ENCODE data around the gene ACBD6. TPM values are rescaled to one million over a fixed set of nuclear protein-coding genes. Genes with fewer than 3 reads are reported as not detected.
"Not testable (repeated sequence)": the region's sequence is repeated elsewhere in the genome, so short reads cannot be mapped to it uniquely, and the experiment has no call there.

Gene ACBD6
- total RNA-seq, 1 experiment from 2014 or later = 74.0 TPM

DNA sequence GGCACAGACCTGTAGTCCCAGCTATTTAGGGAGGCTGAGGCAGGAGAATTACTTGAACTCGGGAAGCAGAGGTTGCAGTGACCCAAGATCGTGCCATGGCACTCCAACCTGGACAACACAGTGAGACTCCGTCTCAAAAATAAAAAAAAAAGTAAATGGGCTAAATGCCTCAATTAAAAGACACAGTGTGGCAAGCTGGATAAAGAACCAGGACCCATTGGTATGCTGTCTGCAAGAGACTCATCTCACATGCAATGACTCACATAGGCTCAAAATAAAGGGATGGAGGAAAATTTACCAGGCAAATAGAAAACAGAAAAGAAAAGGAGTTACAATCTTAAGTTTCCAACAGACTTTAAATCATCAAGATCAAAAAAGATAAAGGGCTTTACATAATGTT is 40.3 kb downstream of the ACBD6 start:
- H3K4me3 ChIP-seq (ENCODE audit: low read length) = no peak overlapping the region
- H3K4me1 ChIP-seq (ENCODE audit: low read length) = no peaks in the 10 kb centered on the region
- no peaks in the 10 kb centered on the region for H3K27me3 ChIP-seq (ENCODE audit: low read length)
- no peak overlapping the region for H2AFZ ChIP-seq (ENCODE audit: low read length)
- no peaks in the 10 kb centered on the region for H3K9me2 ChIP-seq (replicated peaks; ENCODE audit: insufficient read depth, low read length)
- H3K36me3 ChIP-seq (ENCODE audit: insufficient read depth, low read length) = no peaks in the 10 kb centered on the region; the same call in 1 of the 2 replicates
- no peak overlapping the region for H3K27ac ChIP-seq (ENCODE audit: low read length)
- H4K20me1 ChIP-seq (ENCODE audit: insufficient read depth, low read depth, low read length) = no peaks in the 10 kb centered on the region
- no peak for DNase-seq
- H3K79me2 ChIP-seq (ENCODE audit: low read length) = peaks cover 98% of the 10 kb centered on the region
- H3K9me3 ChIP-seq (ENCODE audit: low read length) = no peaks in the 10 kb centered on the region; the same call in 1 of the 2 replicates
- H3K4me2 ChIP-seq (ENCODE audit: low read depth, low read length, poor library complexity, severe bottlenecking) = no peak overlapping the region
- H3K9ac ChIP-seq (ENCODE audit: low read length) = no peak overlapping the region

DNA sequence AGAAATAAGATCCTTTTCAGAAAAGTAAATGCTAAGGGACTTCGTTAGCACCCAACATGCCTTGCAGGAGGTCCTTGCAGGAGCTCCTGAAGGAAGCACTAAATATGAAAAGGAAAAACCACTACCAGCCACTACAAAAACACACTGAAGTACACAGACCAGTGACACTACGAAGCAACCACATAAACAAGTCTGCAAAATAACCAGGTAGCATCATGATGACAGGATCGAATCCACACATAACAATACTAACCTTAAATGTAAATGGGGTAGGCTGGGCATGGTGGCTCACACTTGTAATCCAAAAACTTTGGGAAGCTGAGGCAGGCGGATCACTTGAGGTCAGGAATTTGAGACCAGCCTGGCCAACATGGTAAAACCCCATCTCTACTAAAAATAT is 40.7 kb downstream of the ACBD6 start:
- DNase-seq; H3K9ac ChIP-seq (ENCODE audit: low read length); H3K27me3 ChIP-seq (ENCODE audit: low read length); H3K9me3 ChIP-seq (ENCODE audit: low read length); H3K9me2 ChIP-seq (replicated peaks; ENCODE audit: insufficient read depth, low read length); H2AFZ ChIP-seq (ENCODE audit: low read length); H3K36me3 ChIP-seq (ENCODE audit: insufficient read depth, low read length); H4K20me1 ChIP-seq (ENCODE audit: insufficient read depth, low read depth, low read length); H3K4me2 ChIP-seq (ENCODE audit: low read depth, low read length, poor library complexity, severe bottlenecking); H3K4me3 ChIP-seq (ENCODE audit: low read length); H3K27ac ChIP-seq (ENCODE audit: low read length); H3K4me1 ChIP-seq (ENCODE audit: low read length): not testable (repeated sequence)
- peaks cover 98% of the 10 kb centered on the region for H3K79me2 ChIP-seq (ENCODE audit: low read length)

- DNase-seq = no peak
- Histone ChIP-seq H3K9me3 (ENCODE audit: low read length) (no peaks in the 10 kb centered on the region), H4K20me1 (ENCODE audit: insufficient read depth, low read depth, low read length) (no peaks in the 10 kb centered on the region), H3K9me2 (replicated peaks; ENCODE audit: insufficient read depth, low read length) (no peaks in the 10 kb centered on the region), H2AFZ (ENCODE audit: low read length) (no peak overlapping the region), H3K9ac (ENCODE audit: low read length) (no peak overlapping the region), H3K27ac (ENCODE audit: low read length) (no peak overlapping the region), H3K79me2 (ENCODE audit: low read length) (peaks cover 85% of the 10 kb centered on the region), H3K36me3 (ENCODE audit: insufficient read depth, low read length) (no peaks in the 10 kb centered on the region), H3K4me3 (ENCODE audit: low read length) (no peak overlapping the region), H3K4me2 (ENCODE audit: low read depth, low read length, poor library complexity, severe bottlenecking) (no peak overlapping the region), H3K4me1 (ENCODE audit: low read length) (no peaks in the 10 kb centered on the region), H3K27me3 (ENCODE audit: low read length) (no peaks in the 10 kb centered on the region)
Measured at GRCh38 chr1:180458807-180459206, 43.6 kb downstream of the ACBD6 start.

DNA sequence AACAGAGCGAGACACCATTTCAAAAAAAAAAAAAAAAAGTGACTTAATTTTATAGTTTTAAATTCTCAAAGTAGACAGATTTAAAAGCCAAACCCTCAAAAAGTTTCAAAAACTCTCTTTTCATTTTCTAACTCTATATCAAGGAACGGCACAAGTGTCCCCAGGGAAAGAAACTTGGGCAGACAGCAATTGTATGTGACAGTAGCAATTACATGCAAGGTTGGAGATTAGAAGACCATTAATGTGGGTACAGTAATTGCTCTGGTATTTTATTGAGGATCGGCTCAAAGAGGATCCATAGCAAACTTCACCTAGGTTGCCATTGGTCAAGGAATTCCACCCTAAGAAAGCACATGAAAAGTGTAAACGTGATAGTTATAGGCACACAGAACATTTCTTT is 46.2 kb downstream of the ACBD6 start:
- no peak overlapping the region for H3K4me3 ChIP-seq (ENCODE audit: low read length)
- no peaks in the 10 kb centered on the region for H3K27me3 ChIP-seq (ENCODE audit: low read length)
- H3K9ac ChIP-seq (ENCODE audit: low read length) = no peak overlapping the region
- H3K27ac ChIP-seq (ENCODE audit: low read length) = no peak overlapping the region
- no peaks in the 10 kb centered on the region for H3K4me1 ChIP-seq (ENCODE audit: low read length)
- H2AFZ ChIP-seq (ENCODE audit: low read length) = no peak overlapping the region
- no peak overlapping the region for H3K4me2 ChIP-seq (ENCODE audit: low read depth, low read length, poor library complexity, severe bottlenecking)
- no peaks in the 10 kb centered on the region for H4K20me1 ChIP-seq (ENCODE audit: insufficient read depth, low read depth, low read length)
- no peaks in the 10 kb centered on the region for H3K9me2 ChIP-seq (replicated peaks; ENCODE audit: insufficient read depth, low read length)
- H3K36me3 ChIP-seq (ENCODE audit: insufficient read depth, low read length) = peaks cover 8% of the 10 kb centered on the region
- no peaks in the 10 kb centered on the region for H3K9me3 ChIP-seq (ENCODE audit: low read length)
- H3K79me2 ChIP-seq (ENCODE audit: low read length) = peaks cover 81% of the 10 kb centered on the region
- DNase-seq = no peak

DNA sequence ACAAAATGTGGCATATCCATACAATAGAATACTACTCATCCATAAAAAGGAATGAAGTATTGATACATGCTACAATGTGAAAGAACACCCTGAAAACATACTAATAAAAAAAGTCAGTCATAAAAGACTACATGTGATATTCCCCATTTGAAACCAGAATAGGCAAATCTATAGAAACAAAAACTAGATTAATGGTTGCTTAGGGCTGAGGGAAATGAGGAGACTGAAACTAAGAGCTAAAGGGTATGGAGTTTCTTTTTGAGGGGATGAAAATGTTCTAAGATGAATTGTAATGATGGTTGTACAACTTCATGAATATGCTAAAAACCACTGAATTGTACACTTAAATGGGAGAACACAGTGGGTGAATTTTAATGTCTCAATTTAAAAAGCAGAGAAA is 50.9 kb downstream of the ACBD6 start:
- Histone ChIP-seq H3K79me2 (ENCODE audit: low read length) (peaks cover 83% of the 10 kb centered on the region), H3K9me3 (ENCODE audit: low read length) (no peaks in the 10 kb centered on the region), H3K9ac (ENCODE audit: low read length) (no peak overlapping the region), H4K20me1 (ENCODE audit: insufficient read depth, low read depth, low read length) (no peaks in the 10 kb centered on the region), H3K4me2 (ENCODE audit: low read depth, low read length, poor library complexity, severe bottlenecking) (no peak overlapping the region), H3K36me3 (ENCODE audit: insufficient read depth, low read length) (peaks cover 11% of the 10 kb centered on the region), H3K27me3 (ENCODE audit: low read length) (no peaks in the 10 kb centered on the region), H3K9me2 (replicated peaks; ENCODE audit: insufficient read depth, low read length) (no peaks in the 10 kb centered on the region), H2AFZ (ENCODE audit: low read length) (no peak overlapping the region), H3K4me1 (ENCODE audit: low read length) (no peaks in the 10 kb centered on the region), H3K4me3 (ENCODE audit: low read length) (no peak overlapping the region), H3K27ac (ENCODE audit: low read length) (no peak overlapping the region)
- no peak for DNase-seq

DNA sequence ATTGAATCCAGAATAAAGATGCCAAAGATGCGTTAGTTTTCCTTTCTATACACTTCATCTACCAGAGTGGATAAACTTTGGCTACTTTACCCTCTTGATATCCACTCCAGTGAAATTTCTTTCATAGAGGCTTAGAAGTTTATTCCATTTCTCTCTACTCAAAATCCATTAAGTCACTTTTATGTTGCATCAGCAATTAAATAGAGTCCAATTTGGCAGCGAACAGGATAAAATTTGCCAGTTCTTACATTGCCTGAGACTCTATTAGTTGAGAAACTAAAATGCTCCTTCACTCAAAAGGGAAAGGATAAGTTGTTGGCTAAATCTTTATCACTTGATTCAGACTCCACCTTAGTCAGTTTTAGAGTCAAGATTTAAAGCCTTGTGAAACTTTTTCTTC is 57.9 kb downstream of the ACBD6 start:
- no peaks in the 10 kb centered on the region for H3K9me3 ChIP-seq (ENCODE audit: low read length)
- H3K9me2 ChIP-seq (replicated peaks; ENCODE audit: insufficient read depth, low read length) = no peaks in the 10 kb centered on the region
- no peak overlapping the region for H2AFZ ChIP-seq (ENCODE audit: low read length)
- H3K36me3 ChIP-seq (ENCODE audit: insufficient read depth, low read length) = no peaks in the 10 kb centered on the region
- H3K4me3 ChIP-seq (ENCODE audit: low read length) = no peak overlapping the region
- no peak overlapping the region for H3K9ac ChIP-seq (ENCODE audit: low read length)
- H4K20me1 ChIP-seq (ENCODE audit: insufficient read depth, low read depth, low read length) = no peaks in the 10 kb centered on the region
- H3K27me3 ChIP-seq (ENCODE audit: low read length) = no peaks in the 10 kb centered on the region
- DNase-seq = no peak
- H3K27ac ChIP-seq (ENCODE audit: low read length) = no peak overlapping the region
- peaks cover 94% of the 10 kb centered on the region for H3K79me2 ChIP-seq (ENCODE audit: low read length)
- H3K4me1 ChIP-seq (ENCODE audit: low read length) = peaks cover 5% of the 10 kb centered on the region
- no peak overlapping the region for H3K4me2 ChIP-seq (ENCODE audit: low read depth, low read length, poor library complexity, severe bottlenecking)

- peaks cover 86% of the 10 kb centered on the region for H3K79me2 ChIP-seq (ENCODE audit: low read length)
- no peaks in the 10 kb centered on the region for H3K9me3 ChIP-seq (ENCODE audit: low read length)
- H3K27ac ChIP-seq (ENCODE audit: low read length) = no peak overlapping the region
- no peak overlapping the region for H2AFZ ChIP-seq (ENCODE audit: low read length)
- DNase-seq = no peak
- H3K4me1 ChIP-seq (ENCODE audit: low read length) = peaks cover 5% of the 10 kb centered on the region
- H3K4me3 ChIP-seq (ENCODE audit: low read length) = no peak overlapping the region
- no peaks in the 10 kb centered on the region for H3K36me3 ChIP-seq (ENCODE audit: insufficient read depth, low read length)
- H3K4me2 ChIP-seq (ENCODE audit: low read depth, low read length, poor library complexity, severe bottlenecking) = no peak overlapping the region
- H3K9ac ChIP-seq (ENCODE audit: low read length) = no peak overlapping the region
- no peaks in the 10 kb centered on the region for H3K9me2 ChIP-seq (replicated peaks; ENCODE audit: insufficient read depth, low read length)
- H3K27me3 ChIP-seq (ENCODE audit: low read length) = no peaks in the 10 kb centered on the region
- no peaks in the 10 kb centered on the region for H4K20me1 ChIP-seq (ENCODE audit: insufficient read depth, low read depth, low read length)
Measured at GRCh38 chr1:180440335-180440734, 62.0 kb downstream of the ACBD6 start.

DNA sequence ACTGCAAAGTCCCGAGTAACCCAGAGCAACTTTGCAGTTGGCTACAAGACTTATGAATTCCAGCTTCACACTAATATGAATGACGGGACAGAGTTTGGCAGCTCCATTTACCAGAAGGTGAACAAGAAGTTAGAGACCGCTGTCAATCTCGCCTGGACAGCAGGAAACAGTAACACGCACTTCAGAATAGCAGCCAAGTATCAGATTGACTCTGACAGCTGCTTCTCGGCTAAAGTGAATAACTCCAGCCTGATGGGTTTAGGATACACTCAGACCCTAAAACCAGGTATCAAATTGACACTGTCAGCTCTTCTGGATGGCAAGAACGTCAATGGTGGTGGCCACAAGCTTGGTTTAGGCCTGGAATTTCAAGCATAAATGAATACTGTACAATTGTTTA is 66.8 kb downstream of the ACBD6 start:
- no peaks in the 10 kb centered on the region for H3K27me3 ChIP-seq (ENCODE audit: low read length)
- no peaks in the 10 kb centered on the region for H4K20me1 ChIP-seq (ENCODE audit: insufficient read depth, low read depth, low read length)
- no peaks in the 10 kb centered on the region for H3K9me2 ChIP-seq (replicated peaks; ENCODE audit: insufficient read depth, low read length)
- no peak overlapping the region for H3K27ac ChIP-seq (ENCODE audit: low read length)
- H3K4me2 ChIP-seq (ENCODE audit: low read depth, low read length, poor library complexity, severe bottlenecking) = no peak overlapping the region
- H3K79me2 ChIP-seq (ENCODE audit: low read length) = peaks cover 88% of the 10 kb centered on the region
- H3K4me1 ChIP-seq (ENCODE audit: low read length) = no peaks in the 10 kb centered on the region
- DNase-seq = no peak
- H3K36me3 ChIP-seq (ENCODE audit: insufficient read depth, low read length) = no peaks in the 10 kb centered on the region
- H3K9ac ChIP-seq (ENCODE audit: low read length) = no peak overlapping the region
- no peak overlapping the region for H3K4me3 ChIP-seq (ENCODE audit: low read length)
- H3K9me3 ChIP-seq (ENCODE audit: low read length) = no peaks in the 10 kb centered on the region
- no peak overlapping the region for H2AFZ ChIP-seq (ENCODE audit: low read length)

- H3K27me3 ChIP-seq (ENCODE audit: low read length) = no peaks in the 10 kb centered on the region
- no peak overlapping the region for H2AFZ ChIP-seq (ENCODE audit: low read length)
- no peaks in the 10 kb centered on the region for H4K20me1 ChIP-seq (ENCODE audit: insufficient read depth, low read depth, low read length)
- H3K4me1 ChIP-seq (ENCODE audit: low read length) = 0 out of 2 replicates have a peak, but pooled peaks cover 3% of the 10 kb centered on the region
- H3K36me3 ChIP-seq (ENCODE audit: insufficient read depth, low read length) = no peaks in the 10 kb centered on the region
- H3K79me2 ChIP-seq (ENCODE audit: low read length) = peaks cover 93% of the 10 kb centered on the region
- no peak for DNase-seq
- no peaks in the 10 kb centered on the region for H3K9me3 ChIP-seq (ENCODE audit: low read length)
- H3K9ac ChIP-seq (ENCODE audit: low read length) = no peak overlapping the region
- no peak overlapping the region for H3K4me2 ChIP-seq (ENCODE audit: low read depth, low read length, poor library complexity, severe bottlenecking)
- no peaks in the 10 kb centered on the region for H3K9me2 ChIP-seq (replicated peaks; ENCODE audit: insufficient read depth, low read length)
- no peak overlapping the region for H3K4me3 ChIP-seq (ENCODE audit: low read length)
- no peak overlapping the region for H3K27ac ChIP-seq (ENCODE audit: low read length)
Measured at GRCh38 chr1:180433873-180434272, 68.5 kb downstream of the ACBD6 start.

Data from Karpas-422 (cell line).